ENCODE measurements around the gene PCSK4.

Gene PCSK4

GRCh38 chr19:1523412-1524286, 33.5 kb upstream of the PCSK4 start, which contains the start of gene PLK5:
PLK5 (plus strand) TSS chr19:1524077; CDS start chr19:1526997, 2,920 bp downstream.
- TF ChIP-seq GLIS3 (CRISPR knock-in tag; IDR thresholded peaks at IDR 0.05) = no peak
- TF ChIP-seq TSHZ2 (CRISPR knock-in tag; IDR thresholded peaks at IDR 0.05) = no peak
- no peak for TF ChIP-seq CSDC2 (CRISPR knock-in tag; IDR thresholded peaks at IDR 0.05)
- TF ChIP-seq PATZ1 (CRISPR knock-in tag; IDR thresholded peaks at IDR 0.05; ENCODE audit: borderline replicate concordance) = no peak
- TF ChIP-seq ESRRG (CRISPR knock-in tag; IDR thresholded peaks at IDR 0.05) = no peak
- TF ChIP-seq ARNTL (CRISPR knock-in tag; IDR thresholded peaks at IDR 0.05; ENCODE audit: borderline replicate concordance, low read depth) = no peak
- TF ChIP-seq PPARA (CRISPR knock-in tag; IDR thresholded peaks at IDR 0.05; ENCODE audit: borderline replicate concordance) = no peak
- no peak for TF ChIP-seq OSR1 (CRISPR knock-in tag; IDR thresholded peaks at IDR 0.05)
- no peak for TF ChIP-seq ZNF70 (CRISPR knock-in tag; IDR thresholded peaks at IDR 0.05)
- TF ChIP-seq ZNF565 (CRISPR knock-in tag; conservative IDR thresholded peaks at IDR 0.05; ENCODE audit: low read depth) = no peak
- no peak for TF ChIP-seq ZFP3 (CRISPR knock-in tag; IDR thresholded peaks at IDR 0.05)
- TF ChIP-seq BACH2 (CRISPR knock-in tag; IDR thresholded peaks at IDR 0.05; ENCODE audit: borderline replicate concordance) = no peak
- TF ChIP-seq TOX (CRISPR knock-in tag; IDR thresholded peaks at IDR 0.05; ENCODE audit: borderline replicate concordance) = no peak
- TF ChIP-seq POU6F1 (CRISPR knock-in tag; IDR thresholded peaks at IDR 0.05; ENCODE audit: borderline replicate concordance, low read depth) = no peak
- TF ChIP-seq TCF4 (CRISPR knock-in tag; IDR thresholded peaks at IDR 0.05; ENCODE audit: borderline replicate concordance) = no peak
- TF ChIP-seq ZC3H10 (CRISPR knock-in tag; IDR thresholded peaks at IDR 0.05) = no peak
- TF ChIP-seq ISL1 (CRISPR knock-in tag; IDR thresholded peaks at IDR 0.05) = no peak
- no peak for TF ChIP-seq CREB5 (CRISPR knock-in tag; IDR thresholded peaks at IDR 0.05; ENCODE audit: low read depth)
- no peak for ATAC-seq

GRCh38 chr19:1522838-1523237, 32.7 kb upstream of the PCSK4 start:
- no peak for ATAC-seq
- TF ChIP-seq SNAI2 (CRISPR knock-in tag; IDR thresholded peaks at IDR 0.05) (no peak), ESRRG (CRISPR knock-in tag; IDR thresholded peaks at IDR 0.05) (no peak), TSHZ2 (CRISPR knock-in tag; IDR thresholded peaks at IDR 0.05) (no peak), TOX (CRISPR knock-in tag; IDR thresholded peaks at IDR 0.05; ENCODE audit: borderline replicate concordance) (no peak), ZC3H10 (CRISPR knock-in tag; IDR thresholded peaks at IDR 0.05) (no peak), PPARA (CRISPR knock-in tag; IDR thresholded peaks at IDR 0.05; ENCODE audit: borderline replicate concordance) (no peak), ZNF565 (CRISPR knock-in tag; conservative IDR thresholded peaks at IDR 0.05; ENCODE audit: low read depth) (no peak), TCF4 (CRISPR knock-in tag; IDR thresholded peaks at IDR 0.05; ENCODE audit: borderline replicate concordance) (no peak)

All from SK-N-SH treated with all-trans-retinoic acid at 6 μM for 48 hours (cell line).